CD4-positive, alpha-beta T cell treated with Interleukin-2 at 100 ng/mL for 4 hours (primary cell): ENCODE measurements around the gene SLC16A8.

ENCODE experiments used
- DNase-seq: peaks from one replicate; pipeline ENCODE4 v3.0.0-alpha.2; 2020; ENCODE audit warnings: low spot score

SLC16A8 gene

GRCh38 chr22:38072322-38073149 lies 11.4 kb downstream of the SLC16A8 start:
- no peak for DNase-seq

- no peak for DNase-seq
Observed at GRCh38 chr22:38071421-38072321, 12.3 kb downstream of the SLC16A8 start.

GRCh38 chr22:38070250-38070921 lies 13.6 kb downstream of the SLC16A8 start:
- no peak for DNase-seq

- DNase-seq: no peak
Observed at GRCh38 chr22:38069372-38070249, 14.4 kb downstream of the SLC16A8 start.

- no peak for DNase-seq
Observed at GRCh38 chr22:38068641-38069371, 15.2 kb downstream of the SLC16A8 start.

- DNase-seq: no peak
Observed at GRCh38 chr22:38067761-38068360, 16.1 kb downstream of the SLC16A8 start.

GRCh38 chr22:38067028-38067415 lies 17.0 kb downstream of the SLC16A8 start:
- DNase-seq: no peak

- DNase-seq: no peak
Observed at GRCh38 chr22:38066381-38067027, 17.5 kb downstream of the SLC16A8 start.

GRCh38 chr22:38065539-38065938 lies 18.4 kb downstream of the SLC16A8 start:
- no peak for DNase-seq

- no peak for DNase-seq
Observed at GRCh38 chr22:38062791-38063190, 21.2 kb downstream of the SLC16A8 start.

GRCh38 chr22:38056969-38057891 lies 26.8 kb downstream of the SLC16A8 start, which contains the start of gene PICK1:
TSS of gene PICK1 (plus strand) at chr22:38057404. CDS start at chr22:38057810, 406 bp downstream.
- DNase-seq: peak; percentile 75

- peak; percentile 80 for DNase-seq
Observed at GRCh38 chr22:38051900-38052862, 31.8 kb downstream of the SLC16A8 start.

- no peak for DNase-seq
Observed at GRCh38 chr22:38051261-38051660, 32.7 kb downstream of the SLC16A8 start.

- no peak for DNase-seq
Observed at GRCh38 chr22:38050720-38051119, 33.3 kb downstream of the SLC16A8 start.

GRCh38 chr22:38049812-38050619 lies 34.0 kb downstream of the SLC16A8 start:
- DNase-seq: no peak

- DNase-seq: no peak
Observed at GRCh38 chr22:38046070-38046748, 37.8 kb downstream of the SLC16A8 start.
